Memory B cell (primary cell): ENCODE measurements around the gene TYW1.
"Not testable (repeated sequence)": the region's sequence is repeated elsewhere in the genome, so short reads cannot be mapped to it uniquely, and the experiment has no call there.

ENCODE experiments used
- ATAC-seq: fragments of 150-1000 bp; cut with Tn5 transposase; 2 replicates; pipeline ENCODE4 v1.10.0; 2021; ENCODE audit warnings: low read depth, mild to moderate bottlenecking, moderate library complexity
- DNase-seq, 2 donors: peaks; one replicate each; pipeline ENCODE4 v3.0.0; 2022; ENCODE audit warnings: low spot score in 2 of 2
- H3K27ac Mint-ChIP-seq: one replicate; pipeline ENCODE4 v1.8.0; 2022; ENCODE audit warnings: mild to moderate bottlenecking, moderate library complexity, mixed read lengths
- H3K27me3 Mint-ChIP-seq: one replicate; pipeline ENCODE4 v1.8.0; 2022; ENCODE audit warnings: mixed read lengths
- H3K36me3 Mint-ChIP-seq: one replicate; pipeline ENCODE4 v1.8.0; 2022; ENCODE audit warnings: mild to moderate bottlenecking, mixed read lengths
- H3K4me1 Mint-ChIP-seq: one replicate; pipeline ENCODE4 v1.8.0; 2022; ENCODE audit warnings: mixed read lengths
- H3K4me3 Mint-ChIP-seq: one replicate; pipeline ENCODE4 v1.8.0; 2022; ENCODE audit warnings: mild to moderate bottlenecking, moderate library complexity, mixed read lengths
- H3K9me3 Mint-ChIP-seq: one replicate; pipeline ENCODE4 v1.8.0; 2022; ENCODE audit warnings: mixed read lengths

TYW1 gene

DNA sequence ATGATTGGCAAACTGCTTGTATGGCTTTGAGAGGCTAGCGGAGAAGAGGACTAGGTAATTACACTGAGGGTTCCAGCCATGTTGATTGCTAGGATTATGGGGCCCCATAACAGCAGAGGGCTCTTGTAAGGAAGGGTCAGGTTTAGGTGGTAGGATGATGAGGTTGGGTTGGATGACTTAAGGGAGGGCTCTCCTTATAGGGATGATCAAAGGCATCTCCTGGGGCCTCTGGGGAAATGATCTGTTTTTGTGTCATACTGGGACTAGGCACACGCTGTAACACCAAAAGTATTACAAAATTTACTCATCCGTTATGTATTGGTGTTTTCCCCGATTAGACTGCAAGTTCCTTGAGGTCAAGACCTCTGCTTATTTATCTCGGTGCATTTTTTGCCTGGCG lies 103.4 kb downstream of the TYW1 start:
- H3K9me3 Mint-ChIP-seq, ATAC-seq, H3K4me3 Mint-ChIP-seq, H3K4me1 Mint-ChIP-seq, DNase-seq, H3K27me3 Mint-ChIP-seq, H3K27ac Mint-ChIP-seq: not testable (repeated sequence)
- H3K36me3 Mint-ChIP-seq, result peaks cover 40% of the 10 kb centered on the region

DNA sequence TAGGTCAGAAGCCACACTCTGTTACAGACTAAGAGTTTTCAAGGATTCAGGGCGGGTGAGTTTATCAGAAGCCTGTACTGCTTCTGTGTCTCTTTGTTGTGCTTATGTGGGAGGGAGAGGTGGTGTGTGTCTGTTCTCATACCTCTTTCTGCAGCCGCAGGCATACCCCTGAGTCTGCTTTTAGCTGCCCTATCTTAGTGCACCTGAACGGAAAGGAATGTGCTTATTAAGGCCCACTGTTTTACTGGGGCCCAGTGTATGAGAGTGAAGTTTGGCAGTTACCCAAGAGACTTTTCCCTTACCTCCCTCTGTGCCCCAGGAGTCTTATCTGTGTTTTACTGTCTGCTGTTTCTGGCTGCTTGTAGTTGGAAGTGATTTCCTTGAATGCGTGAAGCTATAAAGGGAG lies 104.3 kb downstream of the TYW1 start:
- Mint-ChIP-seq H3K4me3 (no peak overlapping the region), H3K27ac (no peak overlapping the region), H3K4me1 (no peaks in the 10 kb centered on the region), H3K27me3 (no peaks in the 10 kb centered on the region), H3K9me3 (no peaks in the 10 kb centered on the region), H3K36me3 (peaks cover 44% of the 10 kb centered on the region)
- ATAC-seq (no peak), DNase-seq (no peak)

DNA sequence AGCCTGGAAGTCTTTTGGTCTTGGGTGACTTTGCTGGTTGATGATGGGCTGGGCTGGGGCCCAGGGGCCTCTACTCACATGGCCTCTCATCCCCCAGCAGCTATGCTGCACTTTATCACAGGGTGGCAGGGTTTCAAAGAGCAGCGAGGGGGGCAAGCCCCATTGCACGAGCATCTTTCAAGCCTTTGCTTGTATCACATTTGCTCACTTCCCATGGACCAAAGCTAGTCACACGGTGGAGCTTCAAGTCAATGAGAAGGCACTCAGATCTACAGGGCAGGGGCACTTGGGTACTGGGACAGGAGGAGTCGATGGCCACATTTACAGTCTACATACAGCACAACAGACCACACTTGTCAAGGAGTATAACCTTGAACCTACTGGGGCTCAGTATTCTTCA lies 108.3 kb downstream of the TYW1 start:
- not testable (repeated sequence) for H3K9me3 Mint-ChIP-seq, H3K4me1 Mint-ChIP-seq, DNase-seq, H3K27me3 Mint-ChIP-seq, ATAC-seq, H3K4me3 Mint-ChIP-seq, H3K27ac Mint-ChIP-seq
- peaks cover 38% of the 10 kb centered on the region for H3K36me3 Mint-ChIP-seq

DNA sequence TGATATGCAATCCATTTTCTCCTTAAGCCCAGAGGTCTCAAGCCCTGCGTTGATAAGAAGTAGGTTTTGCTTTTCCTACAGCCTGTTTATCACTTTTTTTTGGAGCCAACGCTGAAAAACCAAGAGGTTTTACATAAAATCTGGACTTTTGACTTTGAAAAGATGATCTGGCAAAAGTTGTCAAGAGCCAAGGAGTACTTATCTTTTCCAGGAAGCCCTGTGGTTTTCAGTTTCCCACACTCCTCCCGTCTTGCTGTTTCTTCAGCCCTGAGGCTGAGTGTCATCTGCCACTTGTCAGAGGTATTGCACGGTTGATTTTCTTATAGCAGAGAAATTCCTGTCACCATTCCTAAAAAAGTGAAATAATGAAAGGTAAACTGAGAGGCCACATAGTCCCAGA lies 108.7 kb downstream of the TYW1 start:
- ATAC-seq (no peak), DNase-seq (no peak)
- Mint-ChIP-seq H3K9me3 (no peaks in the 10 kb centered on the region), H3K27ac (no peak overlapping the region), H3K4me1 (no peaks in the 10 kb centered on the region), H3K27me3 (no peaks in the 10 kb centered on the region), H3K4me3 (no peak overlapping the region), H3K36me3 (peaks cover 38% of the 10 kb centered on the region)

DNA sequence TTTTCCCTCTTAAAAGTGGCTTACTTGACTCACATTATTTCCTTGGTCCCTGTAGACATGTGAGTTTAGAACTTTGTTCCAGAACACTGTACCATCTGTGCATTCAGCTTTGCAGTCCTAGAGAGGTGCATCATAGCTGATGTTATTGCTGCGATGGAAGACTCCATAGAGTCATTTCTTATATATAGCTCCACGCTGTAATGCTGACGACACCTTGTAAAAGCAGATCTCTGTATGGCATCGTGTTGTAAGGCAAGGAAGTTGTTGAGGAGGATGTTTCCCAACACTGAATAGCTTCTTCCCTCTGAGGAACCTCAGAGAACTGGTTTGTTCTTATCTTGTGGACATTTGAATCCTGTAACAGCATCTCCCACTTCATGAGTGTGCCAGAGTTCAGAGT lies 109.6 kb downstream of the TYW1 start:
- not testable (repeated sequence) for DNase-seq

DNA sequence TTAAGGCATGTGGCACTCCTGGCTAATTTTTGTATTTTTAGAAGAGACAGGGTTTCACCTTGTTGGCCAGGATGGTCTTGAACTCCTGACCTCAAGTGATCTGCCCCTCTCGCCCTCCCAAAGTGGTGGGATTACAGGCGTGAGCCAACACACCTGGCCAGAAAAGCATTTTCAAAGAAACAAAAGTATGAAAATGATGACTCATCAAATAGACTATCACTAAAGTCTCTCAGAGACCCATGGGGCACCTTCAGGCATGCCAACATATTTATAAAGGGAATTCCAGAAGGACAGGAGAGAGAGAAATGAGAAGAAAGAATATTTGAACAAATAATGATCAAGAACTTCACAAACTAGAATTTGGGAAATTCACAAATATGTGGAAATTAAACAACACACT lies 114.7 kb downstream of the TYW1 start:
- H3K4me3 Mint-ChIP-seq, H3K27me3 Mint-ChIP-seq, H3K27ac Mint-ChIP-seq, DNase-seq, H3K9me3 Mint-ChIP-seq, ATAC-seq, H3K36me3 Mint-ChIP-seq, H3K4me1 Mint-ChIP-seq: not testable (repeated sequence)

More for the DNA sequence above, 109.6 kb downstream of the TYW1 start:
- H3K36me3 Mint-ChIP-seq, result peaks cover 34% of the 10 kb centered on the region
- H3K9me3 Mint-ChIP-seq, H3K4me3 Mint-ChIP-seq, ATAC-seq, H3K4me1 Mint-ChIP-seq, H3K27me3 Mint-ChIP-seq, H3K27ac Mint-ChIP-seq: not testable (repeated sequence)

DNA sequence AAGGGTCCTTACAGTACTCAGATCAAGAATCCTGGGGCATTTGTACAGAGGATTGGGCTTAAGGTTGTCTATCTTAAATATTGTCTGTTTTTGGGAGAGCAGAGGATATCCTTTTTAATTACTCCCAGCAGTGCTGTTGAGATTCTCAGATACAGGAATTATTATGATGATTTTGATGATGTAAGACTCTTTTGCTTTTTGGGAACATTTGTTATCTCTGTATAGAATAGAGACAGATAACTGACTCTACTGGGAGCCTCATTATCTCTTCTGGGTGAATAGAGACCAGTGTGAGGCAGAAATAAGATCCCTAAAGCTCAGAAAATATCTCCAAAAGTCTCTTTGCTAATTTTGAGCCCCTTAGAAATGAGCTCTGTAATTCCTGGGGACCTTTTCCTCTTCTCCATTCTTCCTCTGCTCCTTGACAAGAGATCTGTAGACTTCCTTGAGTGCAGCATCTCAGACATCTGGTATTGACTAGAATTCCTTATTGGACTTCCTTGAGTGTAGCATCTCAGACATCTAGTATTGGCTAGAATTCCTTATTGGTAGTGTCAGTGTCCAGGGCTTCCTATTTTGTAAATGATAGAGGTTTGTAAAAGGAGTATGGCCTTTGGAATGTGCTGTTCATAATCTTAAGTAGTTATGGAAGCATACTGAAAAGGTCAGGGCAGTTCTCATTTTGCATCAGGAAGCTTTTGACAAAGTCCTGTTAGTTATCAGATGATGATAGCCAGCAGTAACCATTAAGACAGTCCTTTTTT lies 118.0 kb downstream of the TYW1 start:
- not testable (repeated sequence) for DNase-seq, H3K4me1 Mint-ChIP-seq, H3K9me3 Mint-ChIP-seq, H3K27me3 Mint-ChIP-seq, ATAC-seq, H3K4me3 Mint-ChIP-seq
- Mint-ChIP-seq H3K27ac (peak overlapping the region; percentile 16), H3K36me3 (peaks cover 18% of the 10 kb centered on the region)

DNA sequence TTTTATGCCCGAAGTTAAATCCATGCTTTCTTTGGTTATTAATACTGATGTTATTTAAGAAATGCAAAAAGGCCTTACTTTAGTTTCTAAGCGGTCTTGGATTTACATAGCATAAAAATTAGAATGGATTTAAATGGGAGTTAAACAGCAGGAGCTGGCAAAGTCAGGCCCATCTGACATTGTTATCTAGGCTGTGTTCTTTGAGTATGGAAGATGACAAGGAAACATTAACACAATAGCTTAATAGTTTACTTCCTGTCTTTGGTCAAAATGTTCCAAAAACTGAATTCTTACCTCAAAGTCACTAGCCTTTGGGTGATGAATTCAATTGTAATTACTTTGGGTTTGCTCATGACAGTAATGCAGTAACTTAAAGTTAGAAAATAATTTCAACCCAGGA lies 123.9 kb downstream of the TYW1 start:
- H3K27me3 Mint-ChIP-seq, H3K4me3 Mint-ChIP-seq, H3K9me3 Mint-ChIP-seq, ATAC-seq, H3K27ac Mint-ChIP-seq, DNase-seq, H3K4me1 Mint-ChIP-seq: not testable (repeated sequence)
- peaks cover 28% of the 10 kb centered on the region for H3K36me3 Mint-ChIP-seq

DNA sequence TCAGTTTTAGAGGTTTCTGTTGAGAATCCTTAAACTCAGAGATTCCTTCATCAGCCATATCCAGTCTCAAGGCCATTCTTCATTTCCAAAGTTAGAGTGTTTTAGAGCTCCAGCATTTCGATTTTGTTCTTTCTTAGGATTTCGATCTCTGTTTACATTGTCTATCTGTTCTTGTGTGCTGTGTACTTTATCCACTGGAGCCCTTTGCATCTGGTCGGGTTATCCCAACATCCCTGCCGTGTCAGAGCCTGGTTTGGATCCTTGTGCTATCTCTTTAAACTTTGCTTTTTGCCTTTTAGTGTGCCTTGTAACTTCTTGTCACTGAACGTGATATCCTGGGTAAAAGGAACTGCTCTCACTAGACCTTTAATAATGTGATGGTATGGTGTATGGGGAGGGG lies 131.6 kb downstream of the TYW1 start:
- Mint-ChIP-seq H3K4me3 (peak overlapping the region; percentile 67), H3K36me3 (peaks cover 10% of the 10 kb centered on the region), H3K4me1 (peaks cover 27% of the 10 kb centered on the region), H3K27ac (peak overlapping the region; percentile 97)
- not testable (repeated sequence) for H3K9me3 Mint-ChIP-seq, ATAC-seq, H3K27me3 Mint-ChIP-seq, DNase-seq

DNA sequence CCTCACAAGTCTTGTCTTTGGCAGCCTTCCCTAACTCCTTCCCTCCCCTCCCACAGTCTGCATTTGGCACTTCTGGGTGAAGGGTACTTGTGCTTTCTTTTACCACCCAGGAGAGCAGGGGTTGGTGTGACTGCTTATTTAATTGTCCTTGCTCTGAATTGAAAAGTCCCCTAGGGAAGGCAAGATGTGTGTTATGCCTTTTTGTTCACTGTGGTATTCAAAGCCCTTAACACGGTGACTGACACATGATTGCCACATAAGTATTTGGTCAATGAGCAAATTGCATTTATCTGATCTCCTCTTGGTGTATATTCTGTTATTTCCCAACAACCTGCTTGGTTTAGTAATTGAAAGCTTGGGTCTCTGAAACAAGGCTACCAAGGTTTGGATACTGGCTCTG lies 134.1 kb downstream of the TYW1 start:
- ATAC-seq, H3K36me3 Mint-ChIP-seq, DNase-seq, H3K27me3 Mint-ChIP-seq, H3K4me3 Mint-ChIP-seq, H3K9me3 Mint-ChIP-seq: not testable (repeated sequence)
- peak overlapping the region; percentile 80 for H3K27ac Mint-ChIP-seq
- peaks cover 27% of the 10 kb centered on the region for H3K4me1 Mint-ChIP-seq

DNA sequence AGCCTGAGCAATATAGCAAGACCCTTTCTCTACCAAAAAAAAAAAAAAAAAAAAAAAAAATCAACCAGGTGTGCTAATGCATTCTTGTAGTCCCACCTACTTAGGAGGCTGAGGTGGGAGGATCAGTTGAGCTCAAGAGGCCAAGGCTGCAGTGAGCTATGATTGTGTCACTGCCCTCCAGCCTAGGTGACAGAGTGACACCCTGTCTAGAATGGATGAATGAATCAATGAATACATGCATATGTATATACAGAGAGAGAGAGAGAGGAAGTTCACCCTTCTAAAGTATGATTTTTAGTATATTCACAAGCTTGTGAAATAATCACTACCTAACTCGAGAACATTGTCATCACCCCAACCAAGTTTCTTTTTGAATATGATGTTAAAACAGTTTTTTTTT lies 138.3 kb downstream of the TYW1 start:
- H3K27me3 Mint-ChIP-seq, DNase-seq, H3K4me3 Mint-ChIP-seq, H3K9me3 Mint-ChIP-seq, H3K4me1 Mint-ChIP-seq, ATAC-seq: not testable (repeated sequence)
- Mint-ChIP-seq H3K36me3 (peaks cover 18% of the 10 kb centered on the region), H3K27ac (peak overlapping the region; percentile 4)

DNA sequence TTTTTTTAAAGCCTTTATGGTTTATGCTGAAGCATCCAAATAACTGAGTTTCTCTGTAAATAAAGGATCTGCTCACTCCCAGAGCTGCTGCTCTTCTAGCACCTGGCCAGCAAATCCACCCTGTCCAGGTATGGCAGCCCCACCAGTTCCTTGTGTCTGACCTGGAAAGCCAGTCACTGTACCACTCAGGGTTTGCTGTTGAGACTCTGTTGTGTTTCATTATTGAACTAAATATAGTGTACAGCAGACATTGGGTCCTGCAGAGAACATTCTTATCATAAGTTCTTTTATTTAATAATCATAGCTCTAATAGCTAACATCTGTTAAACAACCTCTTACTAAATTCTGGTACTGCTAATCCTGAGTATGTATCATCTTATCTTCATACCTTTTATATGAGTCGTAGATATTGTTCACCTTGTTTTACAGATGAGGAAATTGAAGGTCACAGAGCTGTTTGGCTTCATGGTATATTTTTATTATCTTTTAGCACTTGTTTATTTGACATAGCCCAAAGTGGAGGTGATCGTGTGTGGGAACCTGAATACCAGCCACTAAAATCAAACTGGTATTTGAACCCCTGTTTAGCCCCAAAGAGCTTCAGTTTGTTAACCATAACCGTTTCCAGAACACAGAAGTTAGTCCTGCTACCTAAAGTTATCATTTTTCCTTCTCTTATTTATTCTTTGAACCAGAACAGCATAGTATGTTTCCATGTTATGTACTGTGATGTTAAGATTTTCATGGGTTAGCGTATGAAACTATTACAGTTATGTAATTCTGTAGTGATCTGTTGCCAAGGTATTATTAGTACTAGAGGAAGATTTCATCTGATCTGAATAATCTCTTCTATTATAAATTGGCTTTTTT lies 139.2 kb downstream of the TYW1 start:
- peaks cover 18% of the 10 kb centered on the region for H3K36me3 Mint-ChIP-seq
- not testable (repeated sequence) for DNase-seq, H3K27ac Mint-ChIP-seq

DNA sequence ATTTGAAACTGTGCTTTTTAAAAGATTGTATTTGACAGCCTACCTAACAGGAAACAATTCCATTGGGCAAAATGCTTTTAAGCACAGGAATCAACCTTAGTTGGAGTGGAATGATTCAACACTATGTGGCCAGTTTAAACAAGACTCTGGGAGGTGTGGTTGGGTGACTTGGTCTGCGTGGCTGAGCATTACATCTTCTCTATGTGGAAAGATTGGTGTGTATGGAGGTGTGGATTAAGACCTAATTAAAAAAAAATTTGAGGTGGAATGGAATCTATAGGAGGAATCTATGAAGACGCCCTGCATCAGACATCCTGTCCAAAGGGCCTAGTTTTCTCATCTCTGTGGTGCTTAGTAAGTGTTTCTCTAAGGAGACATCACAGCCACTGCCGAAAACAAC lies 140.9 kb downstream of the TYW1 start:
- not testable (repeated sequence) for H3K4me1 Mint-ChIP-seq, H3K4me3 Mint-ChIP-seq, H3K9me3 Mint-ChIP-seq, H3K27ac Mint-ChIP-seq, DNase-seq, ATAC-seq, H3K27me3 Mint-ChIP-seq
- H3K36me3 Mint-ChIP-seq, result peaks cover 19% of the 10 kb centered on the region

More for the DNA sequence above, 139.2 kb downstream of the TYW1 start:
- not testable (repeated sequence) for H3K9me3 Mint-ChIP-seq, H3K27me3 Mint-ChIP-seq, H3K4me1 Mint-ChIP-seq, ATAC-seq, H3K4me3 Mint-ChIP-seq

DNA sequence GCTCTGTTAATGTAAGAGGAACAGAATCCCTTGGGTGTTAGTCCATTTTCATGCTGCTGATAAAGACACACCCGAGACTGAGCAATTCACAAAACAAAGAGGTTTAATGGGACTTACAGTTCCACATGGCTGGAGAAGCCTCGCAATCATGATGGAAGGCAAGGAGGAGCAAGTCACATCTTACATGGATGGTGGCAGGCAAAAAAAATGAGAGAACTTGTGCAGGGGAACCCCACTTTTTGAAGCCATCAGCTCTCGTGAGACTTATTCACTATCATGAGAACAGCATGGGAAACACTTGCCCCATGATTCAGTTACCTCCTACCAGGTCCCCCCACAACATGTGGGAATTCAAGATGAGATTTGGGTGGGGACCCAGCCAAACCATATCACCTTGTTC lies 143.2 kb downstream of the TYW1 start:
- H3K9me3 Mint-ChIP-seq, H3K4me1 Mint-ChIP-seq, H3K4me3 Mint-ChIP-seq, H3K27me3 Mint-ChIP-seq, H3K27ac Mint-ChIP-seq, DNase-seq, ATAC-seq: not testable (repeated sequence)
- peaks cover 17% of the 10 kb centered on the region for H3K36me3 Mint-ChIP-seq
